Fibroblast of lung (primary cell): ENCODE measurements around the gene THSD7B. TPM values are rescaled to one million over a fixed set of nuclear protein-coding genes. Genes with fewer than 3 reads are reported as not detected.

Experiments used
- DNase-seq, 2 donors: peaks; one replicate each; pipeline versions ENCODE4 v3.0.0 to v3.0.0-alpha.2; 2010; ENCODE audit warnings: low read depth in 2 of 2
- H2AFZ ChIP-seq: 2 replicates; pipeline ENCODE4 v1.5.1; 2012; ENCODE audit warnings: low read length, control low read depth, inconsistent platforms
- H3K27ac ChIP-seq: 2 replicates; pipeline ENCODE4 v1.5.1; 2011; ENCODE audit warnings: low read length, control low read depth; ENCODE audit not compliant: insufficient read depth
- H3K27me3 ChIP-seq: 2 replicates; pipeline ENCODE4 v1.5.1; 2011; ENCODE audit warnings: mild to moderate bottlenecking, low read length; ENCODE audit not compliant: control insufficient read depth, insufficient read depth
- H3K36me3 ChIP-seq: 2 replicates; pipeline ENCODE4 v1.5.1; 2011; ENCODE audit warnings: low read length; ENCODE audit not compliant: control insufficient read depth, insufficient read depth
- H3K4me1 ChIP-seq: 2 replicates; pipeline ENCODE4 v1.5.1; 2011; ENCODE audit warnings: low read length; ENCODE audit not compliant: control insufficient read depth, insufficient read depth; ENCODE audit errors: extremely low read depth
- H3K4me2 ChIP-seq: 2 replicates; pipeline ENCODE4 v1.5.1; 2011; ENCODE audit warnings: low read length, control low read depth; ENCODE audit not compliant: insufficient read depth; ENCODE audit errors: extremely low read depth
- H3K4me3 ChIP-seq, 4 experiments: fragments of 200-600 bp in 1 of 4; sonication (generic) in 1 of 4; replicated peaks in 1 of 4; 2 replicates each; pipeline ENCODE4 v1.5.1; 2011 to 2016; ENCODE audit warnings: low read length in 4 of 4, low read depth in 3 of 4, mild to moderate bottlenecking in 3 of 4, control low read depth in 2 of 4, inconsistent platforms in 1 of 4, mixed read lengths in 1 of 4; ENCODE audit not compliant: insufficient read depth in 1 of 4; ENCODE audit errors: control extremely low read depth in 1 of 4
- H3K79me2 ChIP-seq: 2 replicates; pipeline ENCODE4 v1.5.1; 2012; ENCODE audit warnings: mild to moderate bottlenecking, low read length, inconsistent platforms; ENCODE audit not compliant: control insufficient read depth, insufficient read depth
- H3K9ac ChIP-seq: 2 replicates; pipeline ENCODE4 v1.5.1; 2011; ENCODE audit warnings: mild to moderate bottlenecking, low read length, control low read depth; ENCODE audit not compliant: insufficient read depth
- H3K9me3 ChIP-seq: 2 replicates; pipeline ENCODE4 v1.5.1; 2012; ENCODE audit warnings: low read depth, low read length; ENCODE audit not compliant: control insufficient read depth, insufficient read depth
- H4K20me1 ChIP-seq: 2 replicates; pipeline ENCODE4 v1.5.1; 2011; ENCODE audit warnings: low read length; ENCODE audit not compliant: control insufficient read depth, insufficient read depth; ENCODE audit errors: extremely low read depth
- EZH2 ChIP-seq: IDR thresholded peaks from 2 replicates; pipeline ENCODE4 v1.5.1; 2012; ENCODE audit warnings: low read length, control low read depth, mild to moderate bottlenecking; ENCODE audit errors: missing control alignments
- polyA plus RNA-seq, 2 donors: library from polyadenylated mRNA; depleted of rRNA in 1 of 2; stranded (reverse) in 1 of 2; unstranded in 1 of 2; fragments of >200 nt; gene quantifications; 2 replicates each; pipeline ENCODE4 v1.2.1, GENCODE V29; 2011 to 2012; ENCODE audit warnings: missing spikeins in 1 of 2
- total RNA-seq: library from RNA; depleted of rRNA; stranded (reverse); fragments of >200 nt; gene quantifications from 2 replicates; pipeline ENCODE4 v1.2.1, GENCODE V29; 2014
- TF ChIP-seq, protein P1 (sequence below), 2 donors: IDR thresholded peaks in 1 of 2; conservative IDR thresholded peaks in 1 of 2; 1 replicate in 1 of 2; 2 replicates in 1 of 2; pipeline ENCODE4 v1.5.1; 2011 to 2012; ENCODE audit warnings: low read length in 2 of 2, control low read depth in 1 of 2, inconsistent platforms in 1 of 2, low read depth in 1 of 2, mild to moderate bottlenecking in 1 of 2

The THSD7B gene
- total and polyA plus RNA-seq, 2 donors (not counting 1 experiment from before 2014, with no cell fraction given), result under 0.01 TPM; not detected in 1

DNA sequence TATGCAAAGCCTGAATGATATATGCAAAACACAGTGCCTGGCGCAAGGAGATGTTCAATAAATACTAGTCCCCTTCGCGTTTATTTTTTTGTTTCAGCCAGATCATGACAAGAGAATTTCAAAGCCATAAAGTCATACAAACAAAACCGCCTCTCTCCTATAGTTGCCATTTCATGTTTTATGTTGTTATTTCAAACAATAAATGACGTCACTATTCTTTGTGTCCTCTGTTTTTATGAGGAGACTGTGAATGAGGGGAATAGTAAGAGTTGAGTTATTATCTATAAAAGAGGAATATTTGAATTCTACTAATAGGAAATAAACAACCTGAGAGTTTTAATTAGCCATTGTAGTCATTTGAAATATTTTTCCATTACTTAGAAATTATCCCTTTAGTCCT lies 464.5 kb downstream of the THSD7B start:
- Histone ChIP-seq H3K4me1 (no peaks in the 10 kb centered on the region), H3K9me3 (no peaks in the 10 kb centered on the region), H3K9ac (no peak overlapping the region), H3K27ac (no peak overlapping the region), H4K20me1 (no peaks in the 10 kb centered on the region), H3K4me2 (no peak overlapping the region), H3K27me3 (no peaks in the 10 kb centered on the region), H3K36me3 (no peaks in the 10 kb centered on the region), H2AFZ (no peak overlapping the region), H3K79me2 (no peaks in the 10 kb centered on the region), H3K4me3 (no peak overlapping the region)
- no peak for DNase-seq
- no peak for TF ChIP-seq EZH2
- TF ChIP-seq, protein P1, sequence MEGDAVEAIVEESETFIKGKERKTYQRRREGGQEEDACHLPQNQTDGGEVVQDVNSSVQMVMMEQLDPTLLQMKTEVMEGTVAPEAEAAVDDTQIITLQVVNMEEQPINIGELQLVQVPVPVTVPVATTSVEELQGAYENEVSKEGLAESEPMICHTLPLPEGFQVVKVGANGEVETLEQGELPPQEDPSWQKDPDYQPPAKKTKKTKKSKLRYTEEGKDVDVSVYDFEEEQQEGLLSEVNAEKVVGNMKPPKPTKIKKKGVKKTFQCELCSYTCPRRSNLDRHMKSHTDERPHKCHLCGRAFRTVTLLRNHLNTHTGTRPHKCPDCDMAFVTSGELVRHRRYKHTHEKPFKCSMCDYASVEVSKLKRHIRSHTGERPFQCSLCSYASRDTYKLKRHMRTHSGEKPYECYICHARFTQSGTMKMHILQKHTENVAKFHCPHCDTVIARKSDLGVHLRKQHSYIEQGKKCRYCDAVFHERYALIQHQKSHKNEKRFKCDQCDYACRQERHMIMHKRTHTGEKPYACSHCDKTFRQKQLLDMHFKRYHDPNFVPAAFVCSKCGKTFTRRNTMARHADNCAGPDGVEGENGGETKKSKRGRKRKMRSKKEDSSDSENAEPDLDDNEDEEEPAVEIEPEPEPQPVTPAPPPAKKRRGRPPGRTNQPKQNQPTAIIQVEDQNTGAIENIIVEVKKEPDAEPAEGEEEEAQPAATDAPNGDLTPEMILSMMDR (conservative IDR thresholded peaks at IDR 0.05 in 1 of 2, IDR thresholded peaks at IDR 0.05 in 1 of 2; ENCODE audit: low read depth in 1 of 2, low read length in 2 of 2), result no peak

DNA sequence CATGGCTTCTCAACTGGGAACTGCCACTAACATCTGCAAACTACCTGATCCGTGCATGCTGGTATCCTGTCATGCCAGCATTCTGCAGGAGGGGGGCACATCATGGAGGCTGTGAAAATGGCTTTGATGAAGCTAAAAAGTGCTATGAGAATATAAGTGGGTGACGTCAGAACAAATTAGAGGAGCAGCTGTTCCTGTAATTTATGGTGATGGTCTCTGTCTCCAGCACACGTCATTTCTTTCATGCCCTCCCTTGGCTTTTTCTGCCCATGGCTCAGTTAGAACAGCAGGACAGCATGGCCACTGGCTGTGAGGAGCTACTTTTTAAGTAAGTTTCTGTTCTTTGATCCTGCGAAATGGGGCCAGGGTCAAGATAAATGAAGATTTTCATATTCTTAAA lies 466.3 kb downstream of the THSD7B start:
- Histone ChIP-seq H3K4me3 (no peak overlapping the region), H2AFZ (no peak overlapping the region), H4K20me1 (no peaks in the 10 kb centered on the region), H3K4me2 (no peak overlapping the region), H3K36me3 (no peaks in the 10 kb centered on the region), H3K27ac (no peak overlapping the region), H3K9ac (no peak overlapping the region), H3K9me3 (no peaks in the 10 kb centered on the region), H3K4me1 (no peaks in the 10 kb centered on the region), H3K27me3 (no peaks in the 10 kb centered on the region), H3K79me2 (no peaks in the 10 kb centered on the region)
- TF ChIP-seq, protein P1 (conservative IDR thresholded peaks at IDR 0.05 in 1 of 2, IDR thresholded peaks at IDR 0.05 in 1 of 2; ENCODE audit: low read depth in 1 of 2, low read length in 2 of 2), result no peak
- TF ChIP-seq EZH2, result no peak
- DNase-seq, result no peak

DNA sequence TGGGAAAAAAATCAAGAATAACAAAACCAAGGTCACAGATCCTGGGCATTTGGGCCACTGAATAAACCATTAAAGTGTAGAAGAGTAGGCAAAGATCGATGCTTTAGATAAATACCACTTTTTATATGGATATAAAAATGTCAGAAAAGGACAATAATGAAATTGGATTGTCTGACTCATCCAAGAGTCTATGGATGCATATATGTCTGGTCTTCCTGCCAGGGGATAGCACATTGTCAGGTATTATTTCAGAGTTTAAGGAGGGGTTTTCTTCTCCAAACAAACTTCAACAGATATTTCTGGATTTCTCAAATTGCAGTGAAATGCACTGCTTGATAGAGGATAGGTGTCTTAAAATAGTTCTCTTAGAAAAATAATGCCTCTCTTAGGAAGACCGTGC lies 466.7 kb downstream of the THSD7B start:
- TF ChIP-seq EZH2, result no peak
- TF ChIP-seq, protein P1 (conservative IDR thresholded peaks at IDR 0.05 in 1 of 2, IDR thresholded peaks at IDR 0.05 in 1 of 2; ENCODE audit: low read depth in 1 of 2, low read length in 2 of 2), result no peak
- Histone ChIP-seq H2AFZ (no peak overlapping the region), H3K4me2 (no peak overlapping the region), H3K27me3 (no peaks in the 10 kb centered on the region), H3K4me1 (no peaks in the 10 kb centered on the region), H3K79me2 (no peaks in the 10 kb centered on the region), H3K27ac (no peak overlapping the region), H3K36me3 (no peaks in the 10 kb centered on the region), H3K9me3 (no peaks in the 10 kb centered on the region), H3K9ac (no peak overlapping the region), H3K4me3 (no peak overlapping the region), H4K20me1 (no peaks in the 10 kb centered on the region)
- no peak for DNase-seq
